HepG2 (cell line): ENCODE data around the gene THY1. TPM values are rescaled to one million over a fixed set of nuclear protein-coding genes. Genes with fewer than 3 reads are reported as not detected.

Experiments used
- CREB1 ChIP-seq, 2 experiments: fragments of 450-650 bp in 1 of 2; IDR thresholded peaks; 2 replicates each; pipeline ENCODE4 v1.6.1; 2016 to 2017; ENCODE audit warnings: control low read depth in 1 of 2, mild to moderate bottlenecking in 1 of 2, missing compliant biosample characterization in 1 of 2, missing genetic modification characterization in 1 of 2
- GTF2F1 ChIP-seq: fragments of 150-350 bp; IDR thresholded peaks from 2 replicates; pipeline ENCODE4 v1.6.1; 2014; ENCODE audit warnings: low read length
- SMAD1 ChIP-seq: sonication (generic); formaldehyde crosslinking; IDR thresholded peaks from 2 replicates; pipeline ENCODE4 v1.4.0; 2020; ENCODE audit warnings: missing genetic modification reagents, low read depth, mild to moderate bottlenecking, borderline replicate concordance
- SNRNP70 ChIP-seq: fragments of 200-400 bp; formaldehyde crosslinking; IDR thresholded peaks from 2 replicates; pipeline ENCODE4 v1.6.1; 2017; ENCODE audit warnings: mild to moderate bottlenecking, low read depth, low read length, moderate library complexity
- U2AF1 ChIP-seq: fragments of 200-400 bp; formaldehyde crosslinking; optimal IDR thresholded peaks from 2 replicates; pipeline ENCODE3; 2017; ENCODE audit warnings: mild to moderate bottlenecking, low read depth, low read length
- polyA plus RNA-seq, 8 experiments: library from polyadenylated mRNA; depleted of rRNA in 3 of 8; stranded (reverse) in 7 of 8; unstranded in 1 of 8; fragments of >200 nt; fragmentation: Illumina TruSeq in 4 of 8; extraction: Trizol in 4 of 8; gene quantifications; 2 replicates each; pipeline versions ENCODE4 v1.2.1 to v1.2.3, GENCODE V29; 2011 to 2016; ENCODE audit warnings: low read depth in 4 of 8, missing spikeins in 1 of 8, mixed read lengths in 1 of 8; ENCODE audit not compliant: insufficient read depth in 1 of 8
- total RNA-seq, 5 experiments: library from RNA; depleted of rRNA; stranded (reverse); fragments of >200 nt; fragmentation: Illumina TruSeq; extraction: Trizol; gene quantifications; 2 replicates each; pipeline ENCODE4 v1.2.3, GENCODE V29; 2016; ENCODE audit warnings: low read depth in 1 of 5
- TF ChIP-seq, protein P1 (sequence below): sonication (generic); formaldehyde crosslinking; IDR thresholded peaks from 2 replicates; pipeline ENCODE4 v1.5.0; 2020; ENCODE audit warnings: mild to moderate bottlenecking, missing genetic modification reagents
- TF ChIP-seq, protein P2 (sequence below): sonication (generic); formaldehyde crosslinking; IDR thresholded peaks from 2 replicates; pipeline ENCODE4 v1.8.1; 2022; ENCODE audit warnings: mild to moderate bottlenecking, missing genetic modification reagents

THY1 gene
- total and polyA plus RNA-seq, 2 of the 13 experiments (the other 11 are each of a cell fraction or from before 2014, with no cell fraction given): not detected

DNA sequence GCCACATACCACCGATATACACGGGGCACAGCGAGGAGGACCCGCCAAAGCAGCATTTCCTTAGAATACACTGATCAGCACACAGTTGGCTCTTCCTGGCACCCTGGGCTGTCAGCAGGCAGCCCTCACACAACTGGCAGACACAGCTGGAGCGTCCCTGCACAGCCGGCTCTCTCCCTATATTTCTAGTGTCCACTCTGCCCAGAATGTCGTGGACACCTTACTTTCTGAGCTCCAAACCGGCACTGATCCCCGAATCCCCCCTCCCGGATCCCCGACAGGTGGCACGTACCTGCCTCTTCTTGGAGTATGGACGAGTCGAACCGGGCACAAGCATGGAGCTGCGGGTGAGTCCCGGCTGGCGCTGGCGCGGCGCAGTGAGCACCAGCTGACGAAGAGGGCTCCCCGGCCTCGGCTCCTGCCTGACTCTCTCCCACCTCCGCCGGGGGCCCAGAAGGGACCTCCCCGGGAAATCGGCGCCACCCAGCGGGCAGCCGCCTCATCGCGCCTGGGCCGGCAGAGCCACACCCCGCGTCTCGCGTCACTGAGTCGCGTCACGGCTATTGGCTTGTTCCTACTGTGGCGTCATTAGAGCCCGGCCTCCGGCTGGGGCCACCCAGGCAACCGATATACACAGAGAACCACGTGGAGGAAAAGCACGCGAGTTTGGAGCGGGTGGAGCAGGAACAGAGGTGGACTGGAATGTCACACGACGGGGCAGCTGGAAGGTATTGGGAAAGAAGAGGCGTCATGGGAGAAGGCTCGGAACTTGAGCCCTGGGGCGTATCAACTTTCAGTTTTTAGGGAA is 41.6 kb downstream of the THY1 start, which contains the start of gene USP2 (continued):
- TF ChIP-seq SMAD1 (CRISPR knock-in tag) (no peak; the same call in 1 of the 2 replicates), SNRNP70 (no peak), CREB1 (IDR thresholded peaks at IDR 0.05) (peak; percentile 97), CREB1 (CRISPR knock-in tag; IDR thresholded peaks at IDR 0.05) (peak; percentile 95), U2AF1 (peak; percentile 81), GTF2F1 (0 out of 2 replicates have a peak, but pooled peaks have one; percentile 15)
- TF ChIP-seq, protein P1, sequence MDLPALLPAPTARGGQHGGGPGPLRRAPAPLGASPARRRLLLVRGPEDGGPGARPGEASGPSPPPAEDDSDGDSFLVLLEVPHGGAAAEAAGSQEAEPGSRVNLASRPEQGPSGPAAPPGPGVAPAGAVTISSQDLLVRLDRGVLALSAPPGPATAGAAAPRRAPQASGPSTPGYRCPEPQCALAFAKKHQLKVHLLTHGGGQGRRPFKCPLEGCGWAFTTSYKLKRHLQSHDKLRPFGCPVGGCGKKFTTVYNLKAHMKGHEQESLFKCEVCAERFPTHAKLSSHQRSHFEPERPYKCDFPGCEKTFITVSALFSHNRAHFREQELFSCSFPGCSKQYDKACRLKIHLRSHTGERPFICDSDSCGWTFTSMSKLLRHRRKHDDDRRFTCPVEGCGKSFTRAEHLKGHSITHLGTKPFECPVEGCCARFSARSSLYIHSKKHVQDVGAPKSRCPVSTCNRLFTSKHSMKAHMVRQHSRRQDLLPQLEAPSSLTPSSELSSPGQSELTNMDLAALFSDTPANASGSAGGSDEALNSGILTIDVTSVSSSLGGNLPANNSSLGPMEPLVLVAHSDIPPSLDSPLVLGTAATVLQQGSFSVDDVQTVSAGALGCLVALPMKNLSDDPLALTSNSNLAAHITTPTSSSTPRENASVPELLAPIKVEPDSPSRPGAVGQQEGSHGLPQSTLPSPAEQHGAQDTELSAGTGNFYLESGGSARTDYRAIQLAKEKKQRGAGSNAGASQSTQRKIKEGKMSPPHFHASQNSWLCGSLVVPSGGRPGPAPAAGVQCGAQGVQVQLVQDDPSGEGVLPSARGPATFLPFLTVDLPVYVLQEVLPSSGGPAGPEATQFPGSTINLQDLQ: 0 out of 2 replicates have a peak, but pooled peaks have one; percentile 28
- TF ChIP-seq, protein P2, sequence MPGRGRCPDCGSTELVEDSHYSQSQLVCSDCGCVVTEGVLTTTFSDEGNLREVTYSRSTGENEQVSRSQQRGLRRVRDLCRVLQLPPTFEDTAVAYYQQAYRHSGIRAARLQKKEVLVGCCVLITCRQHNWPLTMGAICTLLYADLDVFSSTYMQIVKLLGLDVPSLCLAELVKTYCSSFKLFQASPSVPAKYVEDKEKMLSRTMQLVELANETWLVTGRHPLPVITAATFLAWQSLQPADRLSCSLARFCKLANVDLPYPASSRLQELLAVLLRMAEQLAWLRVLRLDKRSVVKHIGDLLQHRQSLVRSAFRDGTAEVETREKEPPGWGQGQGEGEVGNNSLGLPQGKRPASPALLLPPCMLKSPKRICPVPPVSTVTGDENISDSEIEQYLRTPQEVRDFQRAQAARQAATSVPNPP (CRISPR knock-in tag): peak; percentile 72; the same call in 1 of the 2 replicates
